NCI-H524 treated with DMSO at 0.1 percent for 48 hours (cell line): Measurements from ENCODE around the gene RCC1.
"Not testable (repeated sequence)": the region's sequence is repeated elsewhere in the genome, so short reads cannot be mapped to it uniquely, and the experiment has no call there.

Experiments
- DNase-seq: peaks from one replicate; lab custom pipeline; 2025; lab: John Stamatoyannopoulos, UW

Gene RCC1

DNA sequence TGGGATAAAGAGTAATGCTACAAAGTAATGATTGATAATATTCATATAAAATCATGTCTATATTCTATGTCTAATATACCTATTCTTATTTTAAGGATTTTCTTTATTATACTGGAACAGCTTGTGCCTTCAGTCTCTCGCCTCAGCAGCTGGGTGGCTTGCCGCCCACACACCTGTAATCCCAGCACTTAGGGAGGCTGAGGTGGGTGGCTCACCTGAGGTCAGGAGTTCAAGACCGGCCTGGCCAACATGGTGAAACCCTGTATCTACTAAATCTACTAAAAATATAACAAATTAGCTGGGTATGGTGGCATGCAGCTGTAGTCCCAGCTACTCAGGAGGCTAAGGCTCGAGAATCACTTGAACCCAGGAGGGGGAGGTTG lies 39.4 kb downstream of the RCC1 start:
- no peak for DNase-seq

DNA sequence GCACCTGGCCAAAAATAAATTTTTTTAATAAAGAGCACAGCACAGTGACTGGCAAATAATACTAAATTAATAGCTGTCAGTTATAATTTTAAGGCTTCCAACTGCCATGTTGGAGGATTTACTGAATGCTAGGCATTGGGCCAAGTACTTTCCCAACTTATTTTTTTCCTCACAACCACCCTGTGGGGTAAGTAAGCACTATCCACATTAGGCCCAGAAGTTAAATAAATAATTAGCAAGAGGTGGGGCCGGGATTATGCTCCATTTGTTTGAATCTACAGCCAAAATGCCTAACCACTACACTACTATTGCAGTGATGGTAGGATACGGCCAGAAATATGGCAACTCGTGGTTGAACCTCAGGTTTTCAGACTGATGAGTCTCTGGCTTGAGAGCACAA lies 42.5 kb downstream of the RCC1 start:
- DNase-seq, result no peak

DNA sequence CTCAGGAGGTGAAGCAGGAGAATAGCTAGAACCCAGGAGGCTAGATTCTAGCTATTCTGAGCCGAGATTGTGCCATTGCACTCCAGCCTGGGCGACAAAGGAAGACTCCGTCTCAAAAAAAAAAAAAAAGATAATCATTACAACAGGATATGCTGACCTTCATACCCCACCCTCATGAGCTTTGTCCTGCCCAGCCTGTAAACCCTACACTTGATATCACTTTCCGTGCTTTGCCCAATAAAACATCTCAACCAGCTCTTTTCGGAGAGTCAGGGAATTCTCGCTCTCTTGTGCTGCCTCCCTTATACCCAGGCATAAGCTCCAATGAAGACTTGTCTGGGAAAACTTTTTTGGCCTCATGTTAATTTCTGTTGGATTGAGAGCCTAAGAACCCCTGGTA lies 45.5 kb downstream of the RCC1 start:
- DNase-seq, result no peak

DNA sequence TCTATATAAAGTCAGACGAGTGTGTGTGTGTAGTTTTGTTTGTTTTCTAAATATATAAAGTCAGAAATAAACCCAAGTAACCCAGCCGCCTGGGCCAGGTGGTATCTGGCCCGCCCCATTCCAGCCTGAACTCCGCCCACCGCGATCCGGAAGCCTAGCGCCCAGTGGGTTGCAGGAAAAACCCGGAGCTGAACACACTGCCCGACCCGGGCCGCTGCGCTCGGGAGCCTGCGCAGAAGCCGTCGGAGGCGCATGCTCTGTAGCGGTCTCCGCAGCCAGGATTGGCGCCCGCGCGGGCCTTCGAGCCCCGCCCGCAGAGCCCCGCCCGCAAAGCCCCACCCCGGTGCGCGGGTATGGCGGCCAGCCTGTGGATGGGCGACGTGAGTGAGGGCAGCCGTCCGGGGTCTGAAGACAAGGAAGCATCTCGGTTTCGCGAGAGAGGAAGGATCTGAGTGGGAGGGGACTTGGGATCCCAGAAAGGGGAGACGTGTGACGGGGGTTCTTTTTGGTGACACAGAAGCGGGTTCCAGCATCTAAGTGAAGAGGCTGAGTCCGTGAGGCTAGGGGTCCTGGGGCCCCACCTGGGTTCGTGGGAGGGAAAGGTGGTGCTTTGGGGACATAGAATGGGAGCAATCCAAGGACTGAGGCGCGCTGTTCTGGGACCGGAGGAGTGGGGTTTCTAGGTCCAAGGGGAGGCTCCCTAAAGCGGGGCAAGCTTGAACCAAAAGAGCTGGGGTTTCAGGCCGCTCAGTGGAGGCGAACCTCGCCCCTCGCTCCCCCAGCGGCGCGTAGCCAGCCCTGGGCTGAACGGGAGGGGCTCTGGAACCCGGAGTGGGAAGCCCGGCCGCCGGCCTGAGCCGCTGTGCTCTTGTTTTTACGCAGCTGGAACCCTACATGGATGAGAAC lies 47.2 kb downstream of the RCC1 start, which contains the start of gene TRNAU1AP:
TRNAU1AP (plus strand) TSS at position 328 of the 906 bp plus-strand sequence; CDS start at position 354, 26 bp downstream.
- DNase-seq, result peak; percentile 59

GRCh38 chr1:28560886-28561285 lies 55.0 kb downstream of the RCC1 start:
- no peak for DNase-seq

DNA sequence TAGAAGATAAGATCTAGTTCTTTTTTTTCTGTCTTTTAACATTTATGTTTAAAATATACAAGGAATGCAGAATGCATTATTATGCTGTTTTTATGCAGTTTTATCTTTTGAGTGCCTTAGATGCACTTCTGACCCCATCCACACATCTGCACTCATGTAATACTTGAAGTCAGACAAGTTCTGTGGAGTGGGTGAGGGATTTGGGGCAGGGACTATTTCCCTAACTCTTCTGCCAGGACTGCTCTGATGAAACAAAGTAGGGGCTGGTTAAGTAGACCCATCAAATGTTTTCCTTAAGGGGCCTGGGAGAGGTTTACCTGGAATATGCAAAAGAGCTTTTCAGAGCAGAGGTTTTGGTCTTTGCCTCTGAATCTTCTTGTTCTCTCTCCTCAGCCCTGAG lies 58.5 kb downstream of the RCC1 start:
- no peak for DNase-seq

DNA sequence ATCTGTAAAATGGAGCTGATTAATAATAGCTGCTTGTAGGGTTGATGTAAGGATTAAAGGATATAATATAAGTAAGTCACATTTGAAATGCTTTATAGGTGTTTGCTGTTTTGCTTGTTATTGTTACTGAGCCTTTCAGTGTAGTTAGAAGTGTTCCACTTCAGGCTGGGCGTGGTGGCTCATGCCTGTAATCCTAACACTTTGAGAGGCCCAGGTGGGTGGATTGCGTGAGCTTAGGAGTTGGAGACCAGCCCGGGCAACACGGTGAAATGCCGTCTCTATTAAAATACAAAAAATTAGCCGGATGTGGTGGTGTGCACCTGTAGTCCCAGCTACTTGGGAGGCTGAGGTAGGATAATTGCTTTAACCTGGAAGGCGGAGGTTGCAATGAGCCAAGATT lies 59.2 kb downstream of the RCC1 start:
- no peak for DNase-seq

DNA sequence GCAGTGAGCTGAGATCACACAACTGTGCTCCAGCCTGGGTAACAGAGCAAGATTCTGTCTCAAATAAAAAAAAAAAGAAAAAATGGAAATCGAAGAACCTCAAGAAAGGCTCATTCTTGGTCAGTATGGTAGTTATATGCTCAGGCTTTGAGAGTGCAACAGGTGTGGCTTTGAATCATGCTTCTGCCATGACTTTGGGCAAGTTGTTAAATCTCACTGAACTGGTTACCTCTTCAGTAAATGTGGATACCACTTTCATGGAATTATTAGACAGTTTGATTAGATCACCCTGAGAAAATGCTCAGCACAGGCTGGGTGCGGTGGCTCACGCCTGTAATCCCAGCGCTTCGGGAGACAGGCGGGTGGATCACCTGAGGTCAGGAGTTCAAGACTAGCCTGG lies 59.9 kb downstream of the RCC1 start:
- no peak for DNase-seq

DNA sequence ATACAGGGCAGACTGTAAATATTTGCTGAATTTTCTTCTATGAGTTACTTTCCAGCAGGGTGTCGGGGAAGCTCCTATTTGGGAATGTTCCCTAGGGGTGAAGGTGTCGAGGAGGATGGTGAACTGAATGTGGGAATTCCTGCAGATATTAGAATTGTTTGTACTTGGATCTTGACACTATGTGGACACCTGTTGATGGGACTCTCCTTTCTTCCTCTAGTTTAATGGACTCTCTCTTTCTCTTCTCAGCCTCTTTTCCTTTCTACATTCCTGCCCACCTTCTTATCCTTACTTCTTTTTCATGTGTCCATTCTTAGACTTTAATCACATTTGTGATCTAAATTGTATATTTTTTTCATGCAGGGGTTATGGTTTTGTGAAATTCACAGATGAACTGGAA lies 61.1 kb downstream of the RCC1 start:
- DNase-seq, result no peak

GRCh38 chr1:28571911-28572310 lies 66.1 kb downstream of the RCC1 start:
- DNase-seq, result no peak

- not testable (repeated sequence) for DNase-seq
Measured at GRCh38 chr1:28572891-28573290, 67.0 kb downstream of the RCC1 start.

- no peak for DNase-seq
Measured at GRCh38 chr1:28573564-28573963, 67.7 kb downstream of the RCC1 start.

- DNase-seq, result no peak
Measured at GRCh38 chr1:28577052-28577678, 71.3 kb downstream of the RCC1 start.

GRCh38 chr1:28577738-28578536 lies 72.1 kb downstream of the RCC1 start:
- DNase-seq, result no peak

GRCh38 chr1:28578696-28579218 lies 72.9 kb downstream of the RCC1 start:
- DNase-seq, result no peak

- DNase-seq, result no peak
Measured at GRCh38 chr1:28579401-28579800, 73.6 kb downstream of the RCC1 start.

DNA sequence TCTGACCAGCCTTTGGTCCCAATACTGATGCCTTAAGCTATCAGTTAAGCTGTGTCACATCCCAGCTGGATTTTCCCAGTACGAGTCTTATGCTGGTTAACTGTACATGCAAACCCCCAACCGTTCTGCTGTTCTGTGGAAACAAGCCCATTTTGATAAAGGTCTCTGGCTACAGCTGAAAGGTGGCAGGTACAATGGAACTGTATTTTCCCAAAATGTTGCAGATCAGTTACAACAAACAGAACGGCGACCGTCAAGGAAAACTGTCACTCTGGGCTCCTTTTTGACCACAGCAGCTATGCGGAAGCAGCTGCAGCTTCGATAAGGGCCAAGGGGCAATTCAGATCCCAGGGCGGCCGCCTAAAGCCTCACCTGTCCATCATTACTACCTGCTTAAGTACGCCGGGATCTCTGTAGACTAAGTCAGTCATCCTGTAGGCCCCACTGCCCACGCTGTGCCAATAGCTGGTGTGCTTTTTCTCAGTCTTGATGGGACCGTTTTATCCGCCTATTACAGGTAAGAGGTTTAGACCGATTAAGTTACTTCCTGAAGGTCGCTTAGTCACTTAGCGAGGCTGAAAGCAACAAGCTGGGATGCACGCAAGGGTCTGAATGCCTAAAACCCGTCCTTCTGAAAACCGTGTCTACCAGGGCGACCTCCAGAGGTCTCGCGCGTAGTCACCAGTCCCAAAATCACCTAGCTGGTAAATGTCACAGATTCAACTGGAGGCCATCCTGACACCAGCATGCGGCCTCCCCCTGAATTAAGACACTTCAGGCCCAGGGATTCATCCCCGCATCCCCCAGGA lies 75.1 kb downstream of the RCC1 start:
- peak; percentile 8 for DNase-seq

DNA sequence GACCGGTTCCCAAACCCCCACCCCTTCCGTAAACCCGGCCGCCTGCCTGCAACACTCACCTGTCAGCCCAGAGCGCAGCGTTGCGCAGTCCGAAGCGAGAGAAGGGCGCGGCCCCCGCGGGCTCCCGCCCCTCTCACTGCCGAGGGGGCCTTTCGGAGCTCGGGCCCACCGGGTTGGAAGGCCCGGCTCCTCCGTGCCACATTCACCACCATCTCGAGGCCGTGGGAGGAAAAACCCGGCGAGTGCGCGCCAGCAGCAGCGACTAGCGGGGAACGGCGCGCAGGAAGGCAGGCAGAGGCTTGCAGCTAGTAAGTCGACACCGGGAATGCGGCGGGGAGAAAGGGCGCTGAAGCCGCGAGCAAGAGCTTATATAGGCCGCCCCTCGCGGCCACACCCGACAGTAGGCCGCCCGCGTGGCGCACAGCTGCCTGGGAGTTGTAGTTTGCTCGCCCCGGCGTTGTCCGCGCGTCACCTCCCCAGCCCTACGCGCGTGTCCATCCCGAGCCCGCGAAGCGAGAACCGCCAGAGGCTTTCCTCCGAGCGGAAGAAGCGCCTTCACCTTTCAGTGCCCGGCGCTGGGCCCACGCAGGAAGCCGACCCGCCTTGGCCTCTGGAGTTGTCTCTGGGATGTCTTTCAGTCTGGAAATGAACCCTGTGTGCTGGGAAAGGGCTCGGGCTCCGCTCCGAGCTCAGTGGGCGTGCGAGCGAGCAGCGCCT lies 75.8 kb downstream of the RCC1 start:
- peak; percentile 77 for DNase-seq

- DNase-seq, result no peak
Measured at GRCh38 chr1:28582248-28582615, 76.4 kb downstream of the RCC1 start.

DNA sequence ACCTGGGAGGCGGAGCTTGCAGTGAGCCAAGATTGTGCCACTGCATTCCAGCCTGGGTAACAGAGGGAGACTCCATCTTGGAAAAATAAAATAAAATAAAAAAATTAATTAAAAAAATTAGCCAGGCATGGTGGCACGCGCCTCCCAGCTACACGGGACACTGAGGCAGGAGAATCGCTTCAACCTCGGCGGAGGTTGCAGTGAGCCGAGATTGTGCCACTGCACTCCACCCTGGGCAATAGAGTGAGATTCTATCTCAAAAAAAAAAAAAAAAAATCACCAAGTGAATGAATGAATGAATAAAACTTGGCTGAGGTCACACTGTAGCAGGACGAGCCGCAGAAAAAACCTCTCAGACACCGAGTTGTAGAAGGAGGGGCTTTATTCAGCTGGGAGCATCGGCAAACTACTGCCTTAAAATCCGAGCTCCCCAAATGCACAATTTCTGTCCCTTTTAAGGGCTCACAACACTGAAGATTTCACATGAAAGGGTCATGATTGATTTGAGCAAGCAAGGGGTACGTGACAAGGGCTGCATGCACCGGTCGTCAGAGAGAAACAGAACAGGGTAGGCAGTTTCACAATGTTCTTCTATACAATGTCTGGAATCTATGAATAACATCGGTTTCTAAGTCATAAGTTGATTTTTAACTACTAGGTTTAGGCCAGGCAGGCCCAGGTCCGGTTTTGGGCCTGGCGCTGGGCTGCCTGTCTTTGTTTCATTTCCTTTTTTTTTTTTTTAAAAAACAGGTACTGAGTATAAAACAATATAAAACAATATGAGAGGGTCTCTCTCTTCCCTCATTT lies 80.9 kb downstream of the RCC1 start:
- DNase-seq, result not testable (repeated sequence)
